ENCODE measurements around the gene SREBF1.

The SREBF1 gene

GRCh38 chr17:17807440-17807839, 29.3 kb downstream of the SREBF1 start:
- no peak overlapping the region for H3K4me3 ChIP-seq (replicated peaks in 1 of 2; ENCODE audit: low read depth in 2 of 2, low read length in 2 of 2)
- DNase-seq (ENCODE audit: low read depth in 2 of 2), result no peak
- no peak for TF ChIP-seq CTCF (IDR thresholded peaks at IDR 0.05; ENCODE audit: low read depth, low read length)

- no peak for DNase-seq (ENCODE audit: low read depth in 2 of 2)
- TF ChIP-seq CTCF (IDR thresholded peaks at IDR 0.05; ENCODE audit: low read depth, low read length), result no peak
- H3K4me3 ChIP-seq (replicated peaks in 1 of 2; ENCODE audit: low read depth in 2 of 2, low read length in 2 of 2), result no peak overlapping the region
Observed at GRCh38 chr17:17806611-17807274, 30.0 kb downstream of the SREBF1 start.

GRCh38 chr17:17806035-17806434, 30.8 kb downstream of the SREBF1 start:
- no peak overlapping the region for H3K4me3 ChIP-seq (replicated peaks in 1 of 2; ENCODE audit: low read depth in 2 of 2, low read length in 2 of 2)
- TF ChIP-seq CTCF (IDR thresholded peaks at IDR 0.05; ENCODE audit: low read depth, low read length), result no peak
- DNase-seq (ENCODE audit: low read depth in 2 of 2), result no peak

GRCh38 chr17:17805575-17805974, 31.2 kb downstream of the SREBF1 start:
- TF ChIP-seq CTCF (IDR thresholded peaks at IDR 0.05; ENCODE audit: low read depth, low read length), result no peak
- no peak for DNase-seq (ENCODE audit: low read depth in 2 of 2)
- H3K4me3 ChIP-seq (replicated peaks in 1 of 2; ENCODE audit: low read depth in 2 of 2, low read length in 2 of 2), result no peak overlapping the region

GRCh38 chr17:17804007-17804406, 32.8 kb downstream of the SREBF1 start:
- no peak overlapping the region for H3K4me3 ChIP-seq (replicated peaks in 1 of 2; ENCODE audit: low read depth in 2 of 2, low read length in 2 of 2)
- TF ChIP-seq CTCF (IDR thresholded peaks at IDR 0.05; ENCODE audit: low read depth, low read length), result no peak
- DNase-seq (ENCODE audit: low read depth in 2 of 2), result no peak

- H3K4me3 ChIP-seq (replicated peaks in 1 of 2; ENCODE audit: low read depth in 2 of 2, low read length in 2 of 2), result no peak overlapping the region
- DNase-seq (ENCODE audit: low read depth in 2 of 2), result no peak
- TF ChIP-seq CTCF (IDR thresholded peaks at IDR 0.05; ENCODE audit: low read depth, low read length), result no peak
Observed at GRCh38 chr17:17801800-17802481, 34.8 kb downstream of the SREBF1 start.
